H1 (cell line): ENCODE data around the gene SLC8A1. TPM values are rescaled to one million over a fixed set of nuclear protein-coding genes. Genes with fewer than 3 reads are reported as not detected.

Experiments used
- CTCF ChIA-PET: fragments of 300-600 bp; sonication (Branson Sonifier 250); formaldehyde crosslinking; loops from one replicate; lab custom pipeline; 2021; ENCODE audit not compliant: partially characterized antibody; lab: Charles Lee
- POLR2A ChIA-PET: fragments of 300-600 bp; sonication (Branson Sonifier 250); formaldehyde crosslinking; loops from one replicate; lab custom pipeline; 2021; ENCODE audit warnings: inconsistent platforms; ENCODE audit not compliant: partially characterized antibody; lab: Charles Lee
- DNase-seq, 2 experiments: peaks; one replicate each; pipeline versions ENCODE4 v3.0.0 to v3.0.0-alpha.2; 2010 to 2022; ENCODE audit warnings: low spot score in 2 of 2, low read depth in 1 of 2, mixed read lengths in 1 of 2
- FAIRE-seq: peaks from 2 replicates; lab custom pipeline; 2011; peaks lifted over from hg19 to GRCh38; lab: Jason Lieb, UNC
- H2AFZ ChIP-seq: 2 replicates; pipeline ENCODE4 v1.8.1; 2012; ENCODE audit warnings: low read length, inconsistent platforms
- H2AK5ac ChIP-seq: 2 replicates; pipeline ENCODE4 v1.6.1; 2013; ENCODE audit warnings: low read depth, low read length
- H2BK120ac ChIP-seq: replicated peaks from 2 replicates; pipeline ENCODE3; 2013; ENCODE audit warnings: low read depth, low read length, inconsistent platforms
- H2BK12ac ChIP-seq: 2 replicates; pipeline ENCODE4 v1.6.1; 2013; ENCODE audit warnings: low read depth, low read length
- H2BK15ac ChIP-seq: 2 replicates; pipeline ENCODE4 v1.6.1; 2013; ENCODE audit warnings: low read length
- H2BK20ac ChIP-seq: 2 replicates; pipeline ENCODE4 v1.6.1; 2013; ENCODE audit warnings: low read length
- H2BK5ac ChIP-seq: 2 replicates; pipeline ENCODE4 v1.6.1; 2013; ENCODE audit warnings: low read depth, low read length
- H3K14ac ChIP-seq: 2 replicates; pipeline ENCODE4 v1.6.1; 2013; ENCODE audit warnings: inconsistent platforms; ENCODE audit not compliant: insufficient read length
- H3K18ac ChIP-seq: 2 replicates; pipeline ENCODE4 v1.6.1; 2013; ENCODE audit warnings: low read length; ENCODE audit errors: extremely low read depth
- H3K23ac ChIP-seq: 2 replicates; pipeline ENCODE4 v1.6.1; 2013; ENCODE audit warnings: inconsistent platforms; ENCODE audit not compliant: insufficient read length
- H3K23me2 ChIP-seq: 2 replicates; pipeline ENCODE4 v1.6.1; 2013; ENCODE audit warnings: low read depth, low read length
- H3K27ac ChIP-seq: 2 replicates; pipeline ENCODE4 v1.6.1; 2011; ENCODE audit warnings: low read depth, low read length, inconsistent platforms
- H3K27me3 ChIP-seq, 4 experiments: replicated peaks in 1 of 4; 1 replicate in 1 of 4; 2 replicates in 3 of 4; pipeline versions ENCODE4 v1.6.1 to v1.8.1; 2011 to 2013; ENCODE audit warnings: low read length in 3 of 4, mild to moderate bottlenecking in 3 of 4, inconsistent platforms in 2 of 4, mixed read lengths in 2 of 4, moderate library complexity in 1 of 4; ENCODE audit not compliant: control insufficient read depth in 3 of 4, insufficient read depth in 3 of 4; ENCODE audit errors: extremely low read depth in 1 of 4
- H3K36me3 ChIP-seq, 4 experiments: 2 replicates each; pipeline versions ENCODE4 v1.6.1 to v1.8.1; 2011 to 2013; ENCODE audit warnings: mild to moderate bottlenecking in 4 of 4, low read length in 3 of 4, moderate library complexity in 2 of 4, control low read depth in 1 of 4, inconsistent platforms in 1 of 4; ENCODE audit not compliant: insufficient read depth in 4 of 4, control insufficient read depth in 2 of 4
- H3K4ac ChIP-seq: replicated peaks from 2 replicates; pipeline ENCODE3; 2013; ENCODE audit warnings: low read length, low read depth, mixed read lengths, inconsistent platforms; ENCODE audit not compliant: insufficient read length
- H3K4me1 ChIP-seq, 4 experiments: replicated peaks in 1 of 4; 1 replicate in 1 of 4; 2 replicates in 3 of 4; pipeline versions ENCODE4 v1.6.1 to v1.8.1; 2011 to 2013; ENCODE audit warnings: low read length in 3 of 4, inconsistent platforms in 2 of 4, mixed read lengths in 1 of 4; ENCODE audit not compliant: insufficient read depth in 4 of 4, control insufficient read depth in 3 of 4
- H3K4me2 ChIP-seq, 2 experiments: 2 replicates each; pipeline versions ENCODE4 v1.6.1 to v1.8.1; 2011 to 2013; ENCODE audit warnings: low read depth in 2 of 2, low read length in 2 of 2, control low read depth in 1 of 2, inconsistent platforms in 1 of 2, mild to moderate bottlenecking in 1 of 2; ENCODE audit not compliant: insufficient read depth in 1 of 2
- H3K4me3 ChIP-seq, 4 experiments: fragments of 200-600, 300-600 bp in 1 of 4; sonication (generic), shearing (Covaris generic), sonication (Bioruptor Twin) in 1 of 4; 2 replicates each; pipeline versions ENCODE4 v1.5.1 to v1.8.1; 2011 to 2016; ENCODE audit warnings: low read length in 4 of 4, low read depth in 3 of 4, control low read depth in 2 of 4, inconsistent platforms in 2 of 4, mild to moderate bottlenecking in 2 of 4, mixed read lengths in 1 of 4, moderate library complexity in 1 of 4; ENCODE audit not compliant: insufficient read depth in 2 of 4; ENCODE audit errors: extremely low read depth in 1 of 4
- H3K56ac ChIP-seq: replicated peaks from 2 replicates; pipeline ENCODE3; 2013; ENCODE audit warnings: low read depth, mild to moderate bottlenecking, mixed read lengths, low read length, inconsistent platforms; ENCODE audit not compliant: insufficient read length
- H3K79me1 ChIP-seq: 2 replicates; pipeline ENCODE4 v1.6.1; 2013; ENCODE audit warnings: low read depth, low read length, control low read depth
- H3K79me2 ChIP-seq, 2 experiments: 2 replicates each; pipeline versions ENCODE4 v1.6.1 to v1.8.1; 2012 to 2013; ENCODE audit warnings: low read length in 2 of 2, mild to moderate bottlenecking in 2 of 2, inconsistent platforms in 1 of 2; ENCODE audit not compliant: insufficient read depth in 2 of 2, control insufficient read depth in 1 of 2
- H3K9ac ChIP-seq, 4 experiments: replicated peaks in 1 of 4; 1 replicate in 1 of 4; 2 replicates in 3 of 4; pipeline versions ENCODE4 v1.6.1 to v1.8.1; 2011 to 2013; ENCODE audit warnings: low read depth in 3 of 4, low read length in 3 of 4, control low read depth in 2 of 4, mild to moderate bottlenecking in 2 of 4, moderate library complexity in 2 of 4, inconsistent platforms in 1 of 4; ENCODE audit errors: extremely low read depth in 1 of 4
- H3K9me3 ChIP-seq, 2 experiments: 2 replicates each; pipeline versions ENCODE4 v1.6.1 to v1.8.1; 2012 to 2013; ENCODE audit warnings: mild to moderate bottlenecking in 2 of 2, moderate library complexity in 2 of 2, control low read depth in 1 of 2, inconsistent platforms in 1 of 2, low read depth in 1 of 2, low read length in 1 of 2, mixed read lengths in 1 of 2; ENCODE audit not compliant: insufficient read depth in 2 of 2
- H4K20me1 ChIP-seq, 2 experiments: replicated peaks in 1 of 2; 2 replicates each; pipeline versions ENCODE3 to v1.8.1; 2011 to 2013; ENCODE audit warnings: inconsistent platforms in 2 of 2, low read length in 2 of 2, mild to moderate bottlenecking in 1 of 2; ENCODE audit not compliant: insufficient read depth in 2 of 2, control insufficient read depth in 1 of 2
- H4K5ac ChIP-seq: 2 replicates; pipeline ENCODE4 v1.6.1; 2013; ENCODE audit warnings: low read length, low read depth, mixed read lengths, inconsistent platforms; ENCODE audit not compliant: insufficient read length
- H4K8ac ChIP-seq: 2 replicates; pipeline ENCODE4 v1.8.0; 2013; ENCODE audit warnings: mild to moderate bottlenecking, moderate library complexity, low read length, inconsistent platforms; ENCODE audit not compliant: insufficient read depth; ENCODE audit errors: extremely low read depth
- H4K91ac ChIP-seq: replicated peaks from 2 replicates; pipeline ENCODE3; 2013; ENCODE audit warnings: low read length, mixed read lengths, inconsistent platforms; ENCODE audit not compliant: insufficient read length
- ATF2 ChIP-seq: IDR thresholded peaks from 2 replicates; pipeline ENCODE4 v1.6.1; 2012; ENCODE audit warnings: low read length, inconsistent platforms
- ATF3 ChIP-seq: IDR thresholded peaks from 2 replicates; pipeline ENCODE4 v1.6.1; 2011; ENCODE audit warnings: low read depth, mild to moderate bottlenecking, low read length; ENCODE audit not compliant: insufficient read depth
- CBX5 ChIP-seq: fragments of 300-800, 300-1000 bp; sonication (generic); IDR thresholded peaks from 2 replicates; pipeline ENCODE4 v1.7.1; 2016; ENCODE audit warnings: antibody characterized with exemption, low read length, low read depth
- CBX8 ChIP-seq: fragments of 300-800, 300-1000 bp; sonication (generic); IDR thresholded peaks from 2 replicates; pipeline ENCODE4 v1.7.1; 2016; ENCODE audit warnings: low read depth, low read length, borderline replicate concordance
- CEBPB ChIP-seq: IDR thresholded peaks from 2 replicates; pipeline ENCODE4 v1.6.1; 2012; ENCODE audit warnings: low read depth, low read length
- CREB1 ChIP-seq: IDR thresholded peaks from 2 replicates; pipeline ENCODE4 v1.6.1; 2012; ENCODE audit warnings: inconsistent platforms
- HDAC6 ChIP-seq: IDR thresholded peaks from one replicate; pipeline ENCODE4 v1.7.1; 2012; ENCODE audit warnings: low read depth, mild to moderate bottlenecking, inconsistent platforms, low read length, moderate library complexity
- JUND ChIP-seq: IDR thresholded peaks from 2 replicates; pipeline ENCODE4 v1.6.1; 2011; ENCODE audit warnings: mild to moderate bottlenecking, improper control_type of control experiment, low read length
- KDM1A ChIP-seq: fragments of 200-600, 300-600 bp; sonication (generic); IDR thresholded peaks from 2 replicates; pipeline ENCODE4 v1.7.1; 2016; ENCODE audit warnings: mild to moderate bottlenecking, low read length, borderline replicate concordance
- SIN3A ChIP-seq, 2 experiments: IDR thresholded peaks in 1 of 2; conservative IDR thresholded peaks in 1 of 2; 2 replicates each; pipeline ENCODE4 v1.6.1; 2011 to 2012; ENCODE audit warnings: low read length in 2 of 2, improper control_type of control experiment in 1 of 2, low read depth in 1 of 2, mild to moderate bottlenecking in 1 of 2
- SP4 ChIP-seq: IDR thresholded peaks from 2 replicates; pipeline ENCODE4 v1.6.1; 2012; ENCODE audit warnings: low read length, inconsistent platforms
- SUZ12 ChIP-seq: fragments of 200-600 bp; sonication (generic); IDR thresholded peaks from 2 replicates; pipeline ENCODE4 v1.6.1; 2012; ENCODE audit warnings: mild to moderate bottlenecking, inconsistent platforms, low read length, moderate library complexity, mixed read lengths
- ZNF274 ChIP-seq: IDR thresholded peaks from 2 replicates; pipeline ENCODE4 v1.7.0; 2012; ENCODE audit warnings: low read length, borderline replicate concordance; ENCODE audit errors: extremely low read depth
- WGBS, 2 experiments: shearing (Covaris generic) in 1 of 2; methylation state at CpG; one replicate each; pipeline versions ENCODE4 v1.1.6 to v1.1.7; 2013 to 2015; ENCODE audit warnings: low lambda C conversion rate in 2 of 2, mixed read lengths in 2 of 2, inconsistent platforms in 1 of 2, low coverage in 1 of 2, missing lambda C conversion rate in 1 of 2; ENCODE audit not compliant: insufficient replicate concordance in 2 of 2, insufficient coverage in 1 of 2, insufficient read length in 1 of 2; ENCODE audit errors: extremely low coverage in 1 of 2, missing lambda C conversion rate in 1 of 2; 5-methylcytosine and 5-hydroxymethylcytosine counted together
- polyA plus RNA-seq, 7 experiments: library from polyadenylated mRNA; depleted of rRNA in 3 of 7; stranded (reverse) in 5 of 7; unstranded in 2 of 7; fragments of >200 nt in 5 of 7; fragments of 200-250 nt in 2 of 7; gene quantifications; 1 replicate in 5 of 7; 2 replicates in 1 of 7; 4 replicates in 1 of 7; pipeline versions ENCODE4 v1.2.1 to v1.2.3, GENCODE V29; 2011 to 2013; ENCODE audit warnings: missing spikeins in 2 of 7, mixed read lengths in 2 of 7
- total RNA-seq: library from RNA; stranded (reverse); fragmentation: NEBNext Ultra II Directional; extraction: Animal tissue kit (Norgen Biotek cat#: 25700); gene quantifications from 2 replicates; pipeline ENCODE4 v1.2.1, GENCODE V29; 2021

The SLC8A1 gene
- total and polyA plus RNA-seq, 2 of the 8 experiments (the other 6 are each of a cell fraction or from before 2014, with no cell fraction given) = 0.68 to 3.6 TPM

- H3K56ac ChIP-seq = no peak overlapping the region
- no peak overlapping the region for H3K18ac ChIP-seq
- no peak overlapping the region for H3K4ac ChIP-seq
- no peak overlapping the region for H2BK15ac ChIP-seq
- H3K14ac ChIP-seq = no peak overlapping the region
- H2BK20ac ChIP-seq = no peak overlapping the region
- POLR2A ChIA-PET = no interaction called here
- WGBS, 2 experiments = 87% methylated on average over 4 of the region's 4 CpGs; no CpG with 5 or more reads in 1 of the 2 experiments
- H2AFZ ChIP-seq = no peak overlapping the region
- no peak overlapping the region for H2AK5ac ChIP-seq
- no peaks in the 10 kb centered on the region for H3K27me3 ChIP-seq
- DNase-seq (no peak), FAIRE-seq (no peak)
- CTCF ChIA-PET = interaction anchor here (0.7 to 1.6 kb wide), 4 partner anchors 17 to 572 kb away, joined by 3 to 4 read pairs (median 3); no protein-coding TSS in a partner anchor
- H3K23me2 ChIP-seq = no peaks in the 10 kb centered on the region
- H3K9me3 ChIP-seq = no peaks in the 10 kb centered on the region
- no peak overlapping the region for H2BK12ac ChIP-seq
- H2BK120ac ChIP-seq = no peak overlapping the region
- H3K79me2 ChIP-seq = no peaks in the 10 kb centered on the region
- H3K9ac ChIP-seq = no peak overlapping the region
- H4K91ac ChIP-seq = no peak overlapping the region
- H3K27ac ChIP-seq = no peak overlapping the region
- H3K4me1 ChIP-seq = peaks cover 0 to 4% (median 0%) of the 10 kb centered on the region in 4 experiments; a peak in 1 of 7 replicates
- no peaks in the 10 kb centered on the region for H3K79me1 ChIP-seq
- H4K5ac ChIP-seq = no peak overlapping the region
- H4K20me1 ChIP-seq = no peaks in the 10 kb centered on the region
- H2BK5ac ChIP-seq = no peak overlapping the region
- H4K8ac ChIP-seq = no peak overlapping the region
- H3K36me3 ChIP-seq = no peaks in the 10 kb centered on the region
- no peak overlapping the region for H3K23ac ChIP-seq
- H3K4me3 ChIP-seq = no peak overlapping the region
- no peak overlapping the region for H3K4me2 ChIP-seq
- no peak for TF ChIP-seq ATF3
- no peak for TF ChIP-seq CBX5
- no peak for TF ChIP-seq CEBPB
- no peak for TF ChIP-seq ZNF274
- no peak for TF ChIP-seq JUND
- TF ChIP-seq KDM1A = no peak
- no peak for TF ChIP-seq ATF2
- no peak for TF ChIP-seq CREB1
- no peak for TF ChIP-seq SUZ12
- TF ChIP-seq HDAC6 = no peak
- TF ChIP-seq CBX8 = no peak
- no peak for TF ChIP-seq SIN3A (conservative IDR thresholded peaks at IDR 0.05 in 1 of 2, IDR thresholded peaks at IDR 0.05 in 1 of 2; ENCODE audit: low read depth in 1 of 2, low read length in 2 of 2)
- no peak for TF ChIP-seq SP4
Observed at GRCh38 chr2:40274270-40274669, 177.6 kb downstream of the SLC8A1 start.
